Natural killer cell treated with Interleukin-12 subunit alpha and Interleukin-12 subunit beta and Interleukin-15 and Interleukin-18, amount 100 ng/mL, for 72 hours (primary cell): Measurements from ENCODE around the gene EXOC5. TPM values are rescaled to one million over a fixed set of nuclear protein-coding genes. Genes with fewer than 3 reads are reported as not detected.

Source experiments
- ATAC-seq, 2 donors: fragments of 150-1000 bp; cut with Tn5 transposase in 1 of 2; sonication (Bioruptor Pico), chemical (Tn5 transposase) in 1 of 2; 2 replicates each; pipeline ENCODE4 v1.10.0; 2021
- DNase-seq: peaks from one replicate; pipeline ENCODE4 v3.0.0; 2022; ENCODE audit warnings: low spot score
- H3K27ac Mint-ChIP-seq, 2 donors: 1 replicate in 1 of 2; 2 replicates in 1 of 2; pipeline ENCODE4 v1.8.0; 2022; ENCODE audit warnings: mixed read lengths in 2 of 2, mild to moderate bottlenecking in 1 of 2, moderate library complexity in 1 of 2
- H3K27me3 Mint-ChIP-seq, 2 donors: 1 replicate in 1 of 2; 2 replicates in 1 of 2; pipeline ENCODE4 v1.8.0; 2022; ENCODE audit warnings: mixed read lengths in 2 of 2
- H3K36me3 Mint-ChIP-seq: one replicate; pipeline ENCODE4 v1.8.0; 2022; ENCODE audit warnings: mixed read lengths
- H3K4me1 Mint-ChIP-seq, 2 donors: 1 replicate in 1 of 2; 2 replicates in 1 of 2; pipeline ENCODE4 v1.8.0; 2022; ENCODE audit warnings: low read depth in 2 of 2, mixed read lengths in 2 of 2, mild to moderate bottlenecking in 1 of 2
- H3K4me3 Mint-ChIP-seq: one replicate; pipeline ENCODE4 v1.8.0; 2022; ENCODE audit warnings: mixed read lengths
- H3K9me3 Mint-ChIP-seq: 2 replicates; pipeline ENCODE4 v1.8.0; 2022; ENCODE audit warnings: mixed read lengths
- total RNA-seq, 2 donors: library from RNA; stranded (reverse); gene quantifications; one replicate each; pipeline ENCODE4 v1.2.3, GENCODE V29; 2022

EXOC5 gene
- total RNA-seq, 2 donors from 2014 or later, result 67.6 to 77.4 TPM

- peaks cover 10 to 11% of the 10 kb centered on the region in 2 donors for H3K27me3 Mint-ChIP-seq
- no peak overlapping the region for H3K4me3 Mint-ChIP-seq
- H3K9me3 Mint-ChIP-seq, result no peaks in the 10 kb centered on the region
- no peak overlapping the region for H3K27ac Mint-ChIP-seq
- ATAC-seq (no peak), DNase-seq (no peak)
- H3K4me1 Mint-ChIP-seq, result no peaks in the 10 kb centered on the region
- H3K36me3 Mint-ChIP-seq, result no peaks in the 10 kb centered on the region
These were observed 98.8 kb downstream of the EXOC5 start for GRCh38 chr14:57169901-57170300.

- ATAC-seq (no peak), DNase-seq (no peak)
- H3K9me3 Mint-ChIP-seq, result no peaks in the 10 kb centered on the region
- no peak overlapping the region for H3K27ac Mint-ChIP-seq
- H3K4me1 Mint-ChIP-seq, result no peaks in the 10 kb centered on the region
- H3K4me3 Mint-ChIP-seq, result no peak overlapping the region
- peaks cover 9 to 20% of the 10 kb centered on the region in 2 donors for H3K27me3 Mint-ChIP-seq
- H3K36me3 Mint-ChIP-seq, result no peaks in the 10 kb centered on the region
These were observed 100.5 kb downstream of the EXOC5 start for GRCh38 chr14:57168138-57168679.

GRCh38 chr14:57161583-57162234 is 107.0 kb downstream of the EXOC5 start:
- Mint-ChIP-seq H3K27ac (no peak overlapping the region), H3K27me3 (peaks cover 10 to 39% of the 10 kb centered on the region in 2 donors), H3K4me3 (no peak overlapping the region), H3K9me3 (no peaks in the 10 kb centered on the region), H3K4me1 (no peaks in the 10 kb centered on the region), H3K36me3 (no peaks in the 10 kb centered on the region)
- DNase-seq, result no peak
- no peak for ATAC-seq

- ATAC-seq, result peak in 1 of 2 donors; percentile 17
- Mint-ChIP-seq H3K36me3 (no peaks in the 10 kb centered on the region), H3K27me3 (peaks cover 15 to 49% of the 10 kb centered on the region in 2 donors), H3K9me3 (no peaks in the 10 kb centered on the region), H3K4me3 (no peak overlapping the region), H3K27ac (no peak overlapping the region), H3K4me1 (no peaks in the 10 kb centered on the region)
- no peak for DNase-seq
These were observed 108.4 kb downstream of the EXOC5 start for GRCh38 chr14:57160333-57160732.

GRCh38 chr14:57153286-57153685 is 115.4 kb downstream of the EXOC5 start:
- no peak overlapping the region for H3K27ac Mint-ChIP-seq
- no peak overlapping the region for H3K4me3 Mint-ChIP-seq
- DNase-seq (no peak), ATAC-seq (no peak)
- peaks cover 15 to 39% of the 10 kb centered on the region in 2 donors for H3K27me3 Mint-ChIP-seq
- H3K9me3 Mint-ChIP-seq, result no peaks in the 10 kb centered on the region
- no peaks in the 10 kb centered on the region for H3K36me3 Mint-ChIP-seq
- no peaks in the 10 kb centered on the region for H3K4me1 Mint-ChIP-seq

Other genes starting within 250 kb of the EXOC5 start
- 10 to 100 TPM; 27.3 to 50.9 TPM for gene AP5M1, start 66 bp upstream of the EXOC5 start, total RNA-seq
- gene NAA30, start 121.7 kb upstream of the EXOC5 start, total RNA-seq, result 10 to 100 TPM; 16.9 to 23.9 TPM
- not detected for gene CCDC198, start 225.0 kb upstream of the EXOC5 start, total RNA-seq